Measurements from ENCODE around the gene SOX13.

The SOX13 gene

DNA sequence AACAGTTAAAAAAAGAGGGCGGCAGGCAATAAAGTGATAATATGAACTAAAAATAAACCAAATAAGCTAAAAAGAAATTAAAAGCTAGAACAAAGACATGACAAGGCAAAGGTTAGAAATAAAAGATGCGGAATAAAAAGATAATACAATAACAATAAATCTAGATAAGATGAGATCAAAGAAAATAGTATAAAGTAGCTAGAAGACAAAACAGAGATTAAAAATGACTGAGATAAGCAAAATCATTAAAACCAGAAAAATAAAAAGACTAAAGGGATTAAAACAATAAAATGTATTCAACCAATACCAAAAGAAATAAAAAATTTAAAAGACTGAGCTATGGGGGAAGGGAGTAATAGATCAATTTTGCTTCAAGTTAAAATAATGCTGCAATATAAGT, 10.8 kb upstream of the SOX13 start:
- DNase-seq (ENCODE audit: low read depth): no peak

DNA sequence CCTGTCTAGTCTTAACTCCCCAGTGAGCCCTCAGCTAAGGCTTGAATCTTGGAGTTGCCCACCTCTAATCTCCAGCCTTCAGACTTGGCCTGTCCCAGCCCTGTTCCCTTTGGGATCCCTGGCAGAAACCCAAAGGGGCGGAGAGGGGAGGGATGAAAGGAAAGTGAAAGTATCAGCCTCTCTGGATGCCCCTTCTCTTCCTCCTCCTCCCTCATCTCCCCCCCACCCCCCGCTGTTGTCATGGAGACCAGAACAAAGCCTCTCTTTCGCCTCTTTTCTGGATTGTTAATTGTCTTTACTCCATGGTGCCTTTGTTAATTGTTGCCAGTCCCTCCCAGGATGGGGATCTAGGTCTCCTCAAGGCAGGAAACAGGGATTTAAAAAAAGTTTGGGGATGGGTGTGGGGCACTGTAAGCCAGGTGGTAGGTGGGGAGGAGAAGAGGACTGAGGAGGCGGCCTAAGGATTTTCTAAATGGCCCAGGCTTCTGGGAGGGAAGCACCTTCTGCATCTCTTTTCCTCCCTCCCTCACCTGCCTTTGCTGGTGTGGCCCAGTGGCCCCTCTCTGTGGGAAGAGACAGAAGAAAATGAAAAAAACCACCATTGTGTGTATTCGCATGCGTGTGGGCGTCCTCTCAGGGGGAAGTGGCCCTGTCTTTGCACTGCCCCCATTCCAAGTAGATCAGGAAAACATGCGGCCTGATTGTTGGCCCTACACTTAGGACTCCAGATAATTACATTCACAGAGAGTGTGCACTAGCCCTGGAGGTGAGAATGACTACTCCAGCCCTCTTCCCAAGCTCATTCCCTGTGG, 7.5 kb upstream of the SOX13 start:
- no peak for DNase-seq (ENCODE audit: low read depth)

DNA sequence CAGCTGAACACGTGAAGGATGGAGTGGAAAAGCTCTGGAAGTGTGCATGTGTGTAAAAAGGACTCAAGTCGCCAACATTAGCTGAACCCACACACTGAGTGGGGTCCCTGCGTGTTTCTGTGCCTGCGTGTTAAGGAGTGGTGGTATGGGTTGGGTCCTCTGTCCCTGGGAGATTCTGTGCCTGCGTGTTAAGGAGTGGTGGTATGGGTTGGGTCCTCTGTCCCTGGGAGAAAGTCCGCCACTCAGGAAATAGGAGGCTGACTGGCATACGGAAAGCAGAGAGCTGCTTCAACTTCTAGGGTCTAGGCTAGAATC, 7.0 kb upstream of the SOX13 start:
- DNase-seq (ENCODE audit: low read depth): no peak

DNA sequence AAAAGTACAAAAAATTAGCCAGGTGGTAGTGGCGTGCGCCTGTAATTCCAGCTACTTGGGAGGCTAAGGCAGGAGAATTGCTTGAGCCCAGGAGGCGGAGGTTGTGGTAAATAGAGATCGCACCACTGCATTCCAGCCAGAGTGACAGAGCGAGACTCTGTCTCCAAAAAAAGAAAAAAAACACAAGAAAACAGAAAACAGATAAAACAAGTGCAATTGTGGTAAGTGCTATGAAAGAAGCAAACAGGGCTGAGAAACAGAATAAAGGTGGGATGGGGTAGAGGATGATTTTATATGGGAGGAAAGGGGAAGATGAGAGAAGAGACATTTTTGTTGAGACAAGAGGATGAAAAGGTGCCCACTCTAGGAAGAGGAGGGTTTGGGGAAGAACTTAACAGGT, 5.0 kb upstream of the SOX13 start:
- no peak for DNase-seq (ENCODE audit: low read depth)

DNA sequence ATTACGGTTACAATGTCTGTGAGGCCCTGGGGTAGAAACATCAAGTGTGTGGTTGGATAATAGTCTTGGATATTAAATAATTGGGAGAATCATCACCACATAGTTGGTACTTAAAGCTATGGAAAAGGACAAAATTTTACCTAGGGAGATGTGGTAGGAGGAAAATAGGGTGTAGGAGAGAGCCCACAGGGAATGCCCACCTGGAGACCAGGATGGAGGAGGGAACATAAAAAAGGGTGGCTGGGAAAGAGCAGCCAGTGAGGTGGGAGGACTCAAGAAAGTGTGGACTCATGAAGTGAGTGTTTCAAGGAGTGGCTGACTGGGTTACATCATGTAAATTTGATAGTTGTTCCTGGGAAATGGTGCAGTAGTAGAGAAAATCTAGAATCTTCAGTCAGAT, 3.0 kb upstream of the SOX13 start:
- no peak for DNase-seq (ENCODE audit: low read depth)

DNA sequence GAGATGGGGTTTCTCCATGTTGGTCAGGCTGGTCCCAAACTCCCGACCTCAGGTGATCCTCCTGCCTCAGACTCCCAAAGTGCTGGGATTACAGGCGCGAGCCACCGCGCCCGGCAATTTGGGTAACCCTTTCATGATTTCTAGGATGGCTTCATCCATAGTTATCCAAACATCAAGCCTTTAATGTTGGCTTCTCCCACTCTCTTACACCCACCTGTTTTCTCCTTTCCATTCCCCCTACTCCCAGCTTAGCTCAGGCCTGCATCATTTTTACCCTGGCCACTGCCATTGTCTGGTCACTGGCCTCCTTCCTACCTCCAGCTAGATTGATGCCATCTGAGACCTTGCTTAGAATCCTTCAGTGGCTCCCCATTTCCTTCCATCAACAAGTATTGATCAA, 2.0 kb upstream of the SOX13 start:
- DNase-seq (ENCODE audit: low read depth): no peak

DNA sequence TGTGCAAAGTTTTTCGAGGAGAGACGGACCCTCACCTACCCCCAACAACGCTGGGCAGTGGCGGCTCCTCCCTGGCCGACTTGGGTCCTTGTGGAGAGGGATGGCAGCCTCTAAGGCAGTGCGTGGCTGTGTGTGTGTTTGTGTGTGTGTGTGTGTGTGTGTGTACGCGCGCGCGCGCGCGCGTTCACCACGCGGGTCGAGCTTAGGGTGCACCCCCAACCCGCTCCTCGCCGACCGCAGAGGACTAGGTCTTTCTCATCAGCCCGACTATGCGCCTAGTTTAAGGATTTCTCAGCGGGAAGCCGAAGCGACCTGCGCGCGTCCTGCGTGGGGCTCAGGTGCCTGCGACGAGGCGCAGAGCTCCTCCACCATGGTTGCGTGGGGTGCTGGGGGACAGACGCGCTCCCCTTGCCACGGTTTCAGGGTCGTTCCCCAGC, 940 bp downstream of the SOX13 start:
- no peak for DNase-seq (ENCODE audit: low read depth)

DNA sequence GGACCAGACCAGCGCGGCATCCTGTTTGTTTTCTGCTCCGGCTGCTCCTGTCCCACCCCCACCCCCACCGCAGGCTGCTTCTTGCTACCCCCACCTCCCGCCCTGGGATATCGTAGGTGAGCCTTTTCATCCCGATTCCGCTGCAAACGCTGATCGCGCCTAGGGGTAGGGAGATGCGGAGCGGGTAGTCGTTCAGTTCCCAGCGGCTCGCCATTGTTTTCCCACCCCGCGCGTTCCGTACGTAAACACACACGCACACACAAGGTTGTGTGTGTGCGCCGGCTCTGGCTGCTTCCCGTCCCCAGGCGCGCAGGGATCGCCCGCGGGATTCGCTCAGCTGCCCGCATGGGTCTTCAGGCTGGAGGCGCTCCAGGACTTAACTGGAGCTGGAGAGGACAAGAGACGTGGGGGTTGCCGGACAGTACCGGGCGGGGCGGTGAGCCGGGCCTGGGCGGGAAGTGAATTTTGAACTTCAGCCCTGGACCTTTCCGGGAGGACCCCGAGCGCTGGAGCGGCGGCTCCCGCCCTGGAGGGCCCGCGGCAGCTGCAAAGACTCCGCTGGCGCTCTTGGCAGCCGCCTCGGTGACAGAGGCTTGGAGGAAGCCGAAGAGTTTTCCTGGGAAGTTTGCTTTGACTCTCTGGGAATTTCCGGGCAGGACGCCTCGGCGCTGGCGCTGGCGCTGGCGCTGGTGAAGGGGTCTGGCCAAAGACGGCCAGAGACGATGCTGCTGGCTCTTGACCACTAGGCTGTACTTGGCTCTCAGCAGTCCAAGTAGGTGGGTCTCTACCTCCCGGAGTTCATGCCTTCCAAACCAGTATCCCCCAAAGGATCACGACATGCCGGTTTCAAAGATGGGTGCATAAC, 1.6 kb downstream of the SOX13 start:
- DNase-seq (ENCODE audit: low read depth): no peak

DNA sequence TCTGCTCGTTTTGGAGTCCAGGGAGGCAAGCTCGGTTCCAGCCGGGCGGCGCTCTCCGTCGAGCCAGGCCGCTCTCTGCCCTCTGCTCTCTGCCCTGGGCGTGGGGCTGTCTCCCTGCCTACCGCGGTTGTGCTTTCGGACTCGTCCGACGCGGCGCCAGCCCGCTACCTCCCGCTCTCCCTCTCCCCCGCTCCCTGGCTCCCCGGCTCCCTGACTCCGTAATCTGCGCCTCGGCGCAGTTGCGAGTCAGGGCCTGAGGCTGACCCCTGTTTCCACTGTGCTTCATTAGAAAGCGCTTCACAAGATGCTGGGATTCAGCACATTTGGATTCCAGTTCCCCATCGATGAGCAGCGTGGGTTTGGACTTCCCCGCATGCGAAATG, 2.2 kb downstream of the SOX13 start:
- DNase-seq (ENCODE audit: low read depth): no peak

DNA sequence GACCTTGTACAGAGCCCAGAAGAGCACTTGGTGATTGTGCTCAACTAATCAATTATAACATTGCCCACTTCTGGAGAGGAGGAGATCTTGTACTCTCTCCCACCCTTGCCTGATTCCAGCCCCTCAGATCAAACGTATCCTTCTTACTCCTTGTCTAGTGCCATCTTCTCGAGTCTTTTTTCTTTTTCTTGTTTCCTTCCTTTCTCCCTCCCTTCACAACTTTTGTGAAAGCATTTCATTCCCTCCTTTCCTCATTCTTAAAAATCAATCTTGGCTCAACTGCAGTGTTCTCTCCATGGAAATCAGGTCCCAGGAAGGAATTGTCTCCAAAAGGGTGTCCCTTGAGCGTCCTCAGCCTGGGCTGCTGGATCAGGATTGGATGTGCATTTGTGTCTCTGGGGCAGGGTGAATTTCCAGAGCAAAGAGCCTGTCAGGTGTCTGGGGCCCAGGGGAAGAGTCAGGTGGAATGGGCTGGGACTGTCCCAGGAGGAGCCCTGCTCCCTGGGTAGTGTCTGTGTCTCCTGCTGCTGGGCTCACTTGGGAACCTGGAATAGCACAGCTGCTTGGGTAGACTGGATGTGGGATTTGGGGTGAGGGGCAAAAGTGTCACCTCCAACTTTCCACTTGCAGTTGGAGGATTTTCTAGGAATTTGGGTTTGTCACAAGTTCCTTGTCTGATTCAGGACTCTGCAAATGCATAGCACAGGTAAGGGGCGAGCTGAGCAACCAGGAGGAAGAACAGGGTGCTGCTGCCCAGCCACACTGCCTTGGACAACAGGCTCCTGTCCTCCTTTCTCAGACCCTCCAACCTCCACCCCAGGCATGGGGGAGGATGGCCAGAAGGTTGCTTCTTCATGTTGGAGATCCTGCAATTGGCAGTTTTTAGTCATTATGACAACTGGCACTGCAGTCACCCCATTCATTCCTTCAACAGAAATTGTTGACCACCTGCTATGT, 3.3 kb downstream of the SOX13 start:
- DNase-seq (ENCODE audit: low read depth): no peak

DNA sequence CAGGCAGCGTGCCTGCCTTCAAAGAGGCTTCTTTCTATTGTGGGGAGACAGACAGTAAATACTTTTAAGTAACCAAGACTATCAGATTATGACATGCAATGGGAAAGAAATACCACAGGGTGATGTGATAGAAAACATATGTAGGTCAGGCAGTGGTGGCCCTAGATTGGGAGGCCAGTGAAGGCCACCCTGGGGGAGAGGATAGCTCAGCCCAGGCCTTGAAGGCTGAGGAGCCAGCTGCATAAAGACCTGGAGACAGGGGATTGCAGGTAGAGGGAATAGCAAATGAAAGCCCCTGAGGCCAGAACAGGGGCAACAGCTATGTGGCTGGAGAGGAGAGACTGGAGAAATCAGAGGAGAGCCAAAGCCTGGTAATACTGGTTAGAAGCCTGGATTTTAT, 4.0 kb downstream of the SOX13 start:
- no peak for DNase-seq (ENCODE audit: low read depth)

DNA sequence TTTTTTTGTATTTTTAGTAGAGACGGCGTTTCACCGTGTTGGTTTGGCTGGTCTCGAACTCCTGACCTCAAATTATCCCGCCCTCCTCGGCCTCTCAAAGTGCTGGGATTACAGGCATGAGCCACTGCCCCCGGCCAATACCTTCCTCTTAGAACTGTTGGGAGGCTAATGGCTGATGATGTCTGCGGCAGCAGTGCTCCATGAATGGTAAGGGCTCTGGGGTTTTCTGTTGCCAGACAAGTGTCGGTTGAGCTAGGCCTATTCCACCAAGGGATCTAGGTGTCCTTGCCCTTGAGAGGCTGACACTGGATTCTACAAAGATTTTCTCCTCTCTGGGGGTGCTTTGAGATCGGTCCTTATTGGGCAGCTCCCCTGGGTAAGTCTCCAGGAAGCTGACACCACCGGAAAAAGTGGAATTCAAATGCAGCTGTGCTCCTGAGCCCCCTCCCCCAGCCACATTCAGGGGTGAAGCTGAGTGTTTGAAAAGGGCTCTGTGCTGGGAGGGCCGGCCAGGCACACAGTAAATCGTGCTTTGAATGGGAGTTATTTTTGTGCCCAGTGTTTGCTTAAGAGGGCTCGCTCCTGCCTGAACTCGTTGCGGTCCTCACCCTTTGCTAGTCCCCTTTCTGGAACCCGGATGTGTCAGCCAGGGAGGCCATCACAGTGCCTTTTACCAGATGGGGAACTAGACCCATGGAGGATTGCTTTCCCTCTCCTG, 5.2 kb downstream of the SOX13 start:
- no peak for DNase-seq (ENCODE audit: low read depth)

DNA sequence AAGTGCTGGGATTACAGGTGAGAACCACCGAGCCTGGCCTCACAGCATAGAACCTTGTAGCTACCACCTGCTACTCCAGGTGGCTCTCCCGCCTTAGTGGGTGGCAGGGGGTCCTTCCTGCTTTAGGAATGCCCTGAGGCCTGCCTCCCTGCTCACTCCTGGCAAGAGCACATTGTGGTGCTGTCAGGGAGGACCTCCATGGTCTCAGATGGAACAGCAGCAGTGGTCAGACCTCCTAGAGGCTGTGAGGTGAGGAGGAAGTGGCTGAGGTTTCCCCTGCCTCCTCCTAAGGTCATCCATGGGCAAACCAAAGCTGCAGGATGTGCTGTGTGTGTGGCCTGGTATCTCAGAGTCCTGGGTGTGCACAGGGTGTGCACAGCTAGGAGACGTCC, 6.7 kb downstream of the SOX13 start:
- DNase-seq (ENCODE audit: low read depth): no peak

DNA sequence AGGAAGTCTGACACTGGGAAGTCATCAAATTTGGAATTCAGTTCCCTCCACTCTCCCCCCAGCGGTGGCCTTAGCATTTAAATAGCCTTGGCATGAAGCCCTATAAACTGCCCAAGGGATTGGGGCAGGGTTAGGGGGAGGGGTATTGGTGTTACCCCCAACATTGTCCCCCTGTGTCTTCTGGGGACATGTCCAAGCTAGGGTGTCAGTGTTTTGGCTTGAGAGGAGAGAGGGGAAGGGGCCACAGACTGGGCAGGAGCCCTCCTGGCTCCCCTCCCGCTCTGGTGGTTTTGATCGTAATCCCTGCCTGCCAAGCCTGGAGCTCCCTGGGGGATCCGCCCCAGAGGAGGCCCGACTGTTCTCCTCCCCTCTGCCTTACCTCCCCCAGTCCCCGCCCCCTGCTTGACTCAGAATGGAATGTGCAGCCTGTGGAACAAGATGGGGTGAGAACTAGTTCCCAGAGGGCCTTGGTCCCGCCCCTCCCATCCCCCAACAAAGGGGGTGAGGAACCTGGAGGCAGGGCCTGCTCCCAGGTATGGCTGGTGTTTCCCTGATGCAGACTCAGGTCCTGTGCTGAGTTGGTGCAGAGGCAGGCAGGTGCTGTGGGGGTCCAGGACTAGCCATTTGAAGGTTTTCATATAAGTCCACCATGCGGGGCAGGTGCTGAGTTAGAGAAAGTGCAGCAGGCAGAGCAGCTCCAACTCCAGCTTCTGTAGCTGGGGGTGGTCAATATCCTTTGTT, 7.4 kb downstream of the SOX13 start:
- DNase-seq (ENCODE audit: low read depth): no peak

DNA sequence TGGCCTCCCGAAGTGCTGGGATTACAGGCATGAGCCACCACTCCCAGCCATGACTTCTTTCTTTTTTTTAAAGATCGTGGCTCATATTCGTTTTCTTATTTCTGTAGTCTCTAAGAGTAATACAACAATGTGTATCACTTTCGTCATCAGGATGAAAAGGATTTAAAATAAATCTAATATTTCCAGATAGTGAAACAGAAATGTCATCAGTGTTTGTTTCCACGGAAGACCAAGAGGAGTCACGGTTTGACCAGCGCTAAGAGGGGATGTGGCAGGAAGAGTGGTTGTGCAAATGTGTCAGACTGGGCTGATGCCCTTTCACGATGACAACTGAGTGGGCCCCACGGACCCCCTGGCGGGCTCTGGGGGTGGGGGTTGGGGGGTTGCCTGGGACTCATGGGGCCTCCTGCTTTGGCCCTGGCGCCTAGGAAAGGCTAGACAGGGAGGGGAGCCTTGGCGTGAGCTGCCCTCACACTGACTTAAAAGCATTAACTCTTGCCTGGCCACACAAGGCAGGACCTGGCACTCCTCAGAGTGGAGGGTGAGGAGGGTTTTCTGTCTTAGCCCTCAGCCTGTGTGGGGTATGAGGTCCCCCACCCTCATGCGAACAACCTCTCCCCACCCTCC, 8.4 kb downstream of the SOX13 start:
- DNase-seq (ENCODE audit: low read depth): no peak

DNA sequence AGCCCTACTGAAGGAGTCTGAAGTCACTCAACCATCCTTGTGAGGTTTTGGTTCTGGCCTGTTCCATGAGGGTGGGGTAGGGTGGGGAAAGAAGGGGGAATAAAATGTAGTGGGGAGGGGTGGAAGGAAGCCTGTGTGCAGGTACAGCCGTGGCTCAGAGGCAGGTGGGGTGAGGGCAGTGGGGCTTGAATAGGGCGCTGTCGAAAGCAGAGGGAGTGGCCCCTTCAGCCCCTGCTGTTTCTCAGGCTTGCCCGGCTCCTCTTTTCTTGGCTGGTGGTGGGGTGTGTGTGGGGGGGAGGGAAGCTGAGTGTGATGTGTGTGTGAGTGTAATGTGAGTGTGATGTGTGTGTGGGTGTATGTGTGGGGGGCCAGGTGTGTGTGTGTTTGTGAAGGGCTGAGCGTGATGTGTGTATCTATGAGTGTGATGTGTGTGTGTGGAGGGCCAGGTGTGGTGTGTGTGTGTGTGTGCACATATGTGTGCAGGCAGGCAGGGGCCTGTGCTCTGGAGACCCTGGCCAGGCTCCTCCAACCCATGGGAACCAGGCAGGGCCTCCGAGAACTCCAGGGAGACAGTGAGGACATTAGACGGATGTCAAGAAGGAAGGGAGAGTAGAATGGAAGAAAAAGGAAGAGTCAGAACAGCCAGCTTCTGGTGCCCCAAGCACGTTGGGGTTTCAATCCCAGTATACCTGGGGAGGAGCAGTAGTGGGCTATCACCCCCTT, 9.0 kb downstream of the SOX13 start:
- DNase-seq (ENCODE audit: low read depth): no peak

DNA sequence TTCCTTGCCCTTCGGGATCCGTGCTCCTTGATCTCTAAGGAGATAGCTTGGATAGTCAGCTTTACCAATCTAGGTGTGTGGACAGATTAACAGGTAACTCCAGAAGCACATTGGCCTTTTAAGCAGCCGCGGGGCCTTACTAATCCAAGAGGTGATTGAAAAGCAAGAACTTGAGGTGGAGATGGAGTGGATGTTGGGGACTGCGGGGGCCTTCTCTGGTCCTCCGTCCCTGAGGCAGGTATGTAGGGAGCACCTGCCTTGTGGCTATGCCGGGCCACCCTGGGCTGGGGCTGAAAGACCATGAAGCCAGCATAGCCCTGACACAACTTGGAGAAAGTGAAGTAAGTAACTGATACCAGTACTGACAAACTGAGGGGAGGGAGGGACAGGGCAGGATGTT, 10.6 kb downstream of the SOX13 start:
- no peak for DNase-seq (ENCODE audit: low read depth)

DNA sequence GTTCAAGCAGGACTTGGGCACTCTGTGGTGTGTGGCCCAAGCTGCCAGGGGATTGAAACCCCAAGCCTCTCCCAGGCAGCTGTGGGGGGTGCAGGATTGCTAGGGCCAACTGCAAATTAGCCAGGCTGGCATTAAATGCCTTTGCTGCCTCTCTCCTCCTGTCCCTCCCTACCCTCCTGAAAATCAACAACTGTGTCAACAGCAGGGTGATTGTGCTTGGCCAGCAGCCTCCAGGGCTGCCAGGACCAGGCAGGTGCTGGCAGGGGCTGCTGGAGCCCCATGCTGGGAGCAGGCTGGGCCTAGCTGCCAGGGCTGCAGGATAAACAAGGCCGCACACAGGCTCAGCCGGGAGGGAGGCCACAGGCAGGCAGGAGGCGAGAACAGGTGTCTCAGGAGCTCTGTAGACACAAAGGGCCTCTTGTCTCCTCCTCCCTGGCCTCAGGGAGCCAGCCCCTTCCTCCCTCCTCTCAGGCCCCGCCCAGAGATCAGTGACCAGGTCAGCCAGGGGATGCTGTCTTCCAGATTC, 11.4 kb downstream of the SOX13 start:
- DNase-seq (ENCODE audit: low read depth): no peak

DNA sequence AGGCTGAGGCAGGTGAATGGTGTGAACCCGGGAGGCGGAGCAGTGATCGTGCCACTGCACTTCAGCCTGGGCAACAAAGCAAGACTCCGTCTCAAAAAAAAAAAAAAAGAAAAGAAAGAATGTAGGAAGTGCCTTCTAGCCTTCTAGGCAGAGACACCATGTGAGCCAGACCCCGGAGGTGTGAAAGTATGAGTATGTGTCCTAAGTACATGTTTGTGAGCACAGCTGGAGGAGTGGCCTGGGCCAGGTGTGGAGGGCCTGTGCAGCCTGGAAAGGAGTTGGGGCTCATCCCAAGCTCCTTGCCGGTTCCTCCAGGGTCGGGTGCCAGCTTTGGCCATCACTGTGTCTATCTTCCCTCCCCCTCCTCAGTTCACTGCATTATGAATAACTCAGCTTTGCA, 13.0 kb downstream of the SOX13 start:
- DNase-seq (ENCODE audit: low read depth): no peak
